GM19395 (cell line): ENCODE data around the gene ATRAID.

Source experiments
- ATAC-seq: cut with Tn5 transposase; IDR thresholded peaks from one replicate; pipeline ENCODE4 v1.9.1; 2021; ENCODE audit warnings: mild to moderate bottlenecking, moderate library complexity; ENCODE audit not compliant: unreplicated experiment

The ATRAID gene

GRCh38 chr2:27217173-27218121 is 5.6 kb downstream of the ATRAID start, which contains the start of gene CAD:
TSS of gene CAD (plus strand) at chr2:27217369. CDS start at chr2:27217552, 183 bp downstream.
- peak; percentile 73 for ATAC-seq

- no peak for ATAC-seq
These were observed 6.8 kb downstream of the ATRAID start for GRCh38 chr2:27218614-27219013.

- no peak for ATAC-seq
These were observed 7.2 kb downstream of the ATRAID start for GRCh38 chr2:27219091-27219490.

- ATAC-seq: no peak
These were observed 8.2 kb downstream of the ATRAID start for GRCh38 chr2:27220091-27220490.

GRCh38 chr2:27221166-27221565 is 9.3 kb downstream of the ATRAID start:
- no peak for ATAC-seq

- no peak for ATAC-seq
These were observed 10.6 kb downstream of the ATRAID start for GRCh38 chr2:27222407-27222806.

- ATAC-seq: no peak
These were observed 11.6 kb downstream of the ATRAID start for GRCh38 chr2:27223416-27223815.

- no peak for ATAC-seq
These were observed 13.7 kb downstream of the ATRAID start for GRCh38 chr2:27225526-27225925.

- no peak for ATAC-seq
These were observed 15.7 kb downstream of the ATRAID start for GRCh38 chr2:27227501-27227900.

- no peak for ATAC-seq
These were observed 20.1 kb downstream of the ATRAID start for GRCh38 chr2:27231921-27232320.

GRCh38 chr2:27233341-27233740 is 21.5 kb downstream of the ATRAID start:
- ATAC-seq: no peak

- no peak for ATAC-seq
These were observed 24.3 kb downstream of the ATRAID start for GRCh38 chr2:27236136-27236535.

GRCh38 chr2:27236626-27237025 is 24.8 kb downstream of the ATRAID start:
- ATAC-seq: no peak

- ATAC-seq: no peak
These were observed 25.6 kb downstream of the ATRAID start for GRCh38 chr2:27237341-27237945.

GRCh38 chr2:27238976-27239375 is 27.1 kb downstream of the ATRAID start:
- ATAC-seq: no peak

GRCh38 chr2:27240406-27240805 is 28.6 kb downstream of the ATRAID start:
- no peak for ATAC-seq

GRCh38 chr2:27241761-27242613 is 30.1 kb downstream of the ATRAID start:
- no peak for ATAC-seq

GRCh38 chr2:27242614-27242951 is 30.7 kb downstream of the ATRAID start:
- no peak for ATAC-seq

GRCh38 chr2:27243391-27244130 is 31.7 kb downstream of the ATRAID start:
- no peak for ATAC-seq

- no peak for ATAC-seq
These were observed 33.3 kb downstream of the ATRAID start for GRCh38 chr2:27245116-27245515.

- no peak for ATAC-seq
These were observed 33.8 kb downstream of the ATRAID start for GRCh38 chr2:27245626-27246025.
